Stimulated activated CD8-positive, alpha-beta memory T cell treated with anti-CD3 and anti-CD28 coated beads, Interleukin-12 subunit alpha, Interleukin-12 subunit beta, amount 100 ng/mL, for 1 hour (primary cell): ENCODE measurements around the gene KLF17.

Experiments used
- DNase-seq: peaks from one replicate; pipeline ENCODE4 v3.0.0-alpha.2; 2020; ENCODE audit warnings: low read depth

The KLF17 gene

DNA sequence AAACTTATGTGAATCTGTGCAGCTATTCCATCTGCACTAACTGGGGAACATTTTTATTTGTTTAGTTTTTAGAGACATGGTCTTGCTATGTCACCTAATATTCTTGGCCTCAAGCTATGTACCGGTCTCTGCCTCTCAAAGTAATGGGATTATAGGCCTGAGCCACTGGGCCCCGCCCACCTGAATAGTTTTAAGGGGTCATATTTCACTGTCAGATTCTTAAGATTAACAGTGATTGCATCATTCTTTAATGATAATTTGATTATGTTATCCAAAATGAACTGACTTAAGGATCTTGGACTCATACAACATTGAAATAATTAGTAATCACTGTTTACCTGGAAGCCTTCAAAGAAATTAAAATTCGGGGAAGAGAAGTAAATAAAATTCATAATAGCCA is 35.4 kb downstream of the KLF17 start:
- DNase-seq: no peak

DNA sequence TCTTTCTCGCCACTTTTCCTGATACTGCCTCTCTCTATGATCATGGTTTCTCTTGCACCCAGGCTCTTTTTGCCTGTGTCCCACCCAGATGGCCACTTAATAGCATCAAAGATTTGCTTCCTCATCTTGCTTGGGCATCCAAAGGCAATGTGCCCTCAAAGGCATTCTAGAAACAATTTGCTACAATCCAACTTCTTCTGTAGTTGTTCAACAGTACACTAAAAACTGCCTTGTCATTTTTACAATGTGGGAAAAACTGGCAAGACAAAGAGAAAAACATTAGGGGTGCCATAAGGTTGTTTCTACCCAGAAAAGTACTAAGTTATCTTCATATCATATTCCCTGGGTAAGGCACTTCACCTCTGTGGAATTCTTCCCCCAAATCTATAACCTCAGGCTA is 39.3 kb downstream of the KLF17 start:
- no peak for DNase-seq

DNA sequence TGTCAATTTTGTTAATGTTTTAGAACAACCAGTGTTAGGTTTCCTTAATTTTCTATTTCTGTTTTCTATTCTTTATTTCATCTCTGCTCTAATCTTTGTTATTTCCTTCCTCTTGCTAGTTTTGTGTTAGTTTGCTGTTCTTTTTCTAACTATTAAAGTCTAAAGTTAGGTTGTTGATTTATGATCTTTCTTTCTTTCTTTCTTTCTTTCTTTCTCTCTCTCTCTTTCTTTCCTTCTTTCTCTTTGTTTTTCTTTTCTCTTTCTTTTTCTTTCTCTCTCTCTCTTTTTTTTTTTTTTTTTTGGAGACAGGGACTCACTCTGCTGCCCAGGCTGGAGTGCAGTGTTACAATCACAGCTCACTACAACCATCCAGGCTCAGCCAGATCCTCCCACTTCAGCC is 40.2 kb downstream of the KLF17 start:
- no peak for DNase-seq

DNA sequence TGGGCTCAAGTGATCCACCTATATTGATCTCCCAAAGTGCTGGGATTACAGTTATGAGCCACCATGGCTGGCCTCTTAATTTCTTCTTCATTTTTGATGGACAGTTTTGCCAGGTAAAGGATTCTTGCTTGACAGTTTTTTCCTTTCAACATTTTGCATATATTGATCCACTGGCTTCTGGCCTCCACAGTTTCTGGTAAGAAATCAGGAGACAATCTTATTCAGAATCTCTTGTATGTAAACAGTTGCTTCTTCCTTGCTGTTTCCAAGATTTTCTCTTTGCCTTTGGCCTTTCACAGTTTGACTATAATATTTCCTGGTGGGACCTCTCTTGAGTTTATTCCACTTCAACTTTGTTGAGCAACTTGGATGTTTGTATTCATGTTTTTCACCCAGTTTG is 42.9 kb downstream of the KLF17 start:
- DNase-seq: no peak

DNA sequence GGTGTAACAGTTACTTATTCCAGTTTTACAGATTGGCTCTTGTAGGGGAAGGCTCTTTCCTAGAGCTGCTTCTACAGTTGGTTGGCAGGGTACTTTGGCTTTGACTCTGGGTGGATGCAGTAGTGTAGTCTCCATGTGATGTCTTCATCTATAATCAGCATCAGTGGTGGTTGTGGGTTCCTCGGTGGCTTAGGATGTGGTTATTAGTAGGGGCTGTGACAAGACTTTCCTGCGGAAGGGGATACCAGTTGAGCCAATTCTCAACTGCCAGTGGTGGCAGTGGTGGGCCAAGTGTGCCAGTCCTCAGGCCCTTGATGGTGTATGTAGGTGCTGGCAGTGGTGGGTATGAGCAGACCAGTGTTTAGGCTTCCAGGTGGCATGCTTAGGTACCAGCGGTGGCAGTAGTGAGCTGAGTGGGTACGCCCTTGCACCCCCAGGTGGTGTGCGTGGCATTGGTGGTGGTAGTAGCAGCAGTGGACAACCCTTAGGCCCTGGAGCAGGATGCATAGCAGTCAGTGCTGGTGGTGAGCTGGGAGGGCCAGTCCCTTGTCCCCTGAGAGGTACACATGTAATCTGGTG is 50.0 kb downstream of the KLF17 start:
- DNase-seq: no peak

DNA sequence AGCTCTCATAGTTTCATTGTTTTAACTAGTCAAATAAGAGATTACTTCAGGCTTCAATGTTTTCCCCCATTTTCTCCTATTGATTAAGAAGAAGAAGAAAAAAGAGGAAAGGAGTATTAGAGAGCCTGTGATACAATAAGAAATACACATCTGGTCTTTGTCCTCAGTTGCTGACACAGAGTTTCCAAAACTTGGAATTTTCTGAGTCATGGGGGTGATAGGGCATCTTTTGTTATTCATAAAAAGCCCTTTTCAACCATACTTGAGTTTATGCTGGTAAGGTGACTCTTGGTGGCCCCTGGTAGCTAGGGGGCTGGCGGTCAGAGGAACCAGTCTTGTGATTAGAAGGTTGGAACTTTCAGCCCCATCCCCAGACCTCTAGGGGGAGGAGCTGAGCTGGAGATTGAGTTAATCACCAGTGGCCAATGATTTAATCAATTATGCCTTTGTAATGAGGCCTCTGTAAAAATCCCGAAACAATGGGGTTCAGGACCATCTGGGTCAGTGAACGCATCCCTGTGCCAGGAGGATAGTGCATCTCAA is 51.7 kb downstream of the KLF17 start:
- DNase-seq: no peak

DNA sequence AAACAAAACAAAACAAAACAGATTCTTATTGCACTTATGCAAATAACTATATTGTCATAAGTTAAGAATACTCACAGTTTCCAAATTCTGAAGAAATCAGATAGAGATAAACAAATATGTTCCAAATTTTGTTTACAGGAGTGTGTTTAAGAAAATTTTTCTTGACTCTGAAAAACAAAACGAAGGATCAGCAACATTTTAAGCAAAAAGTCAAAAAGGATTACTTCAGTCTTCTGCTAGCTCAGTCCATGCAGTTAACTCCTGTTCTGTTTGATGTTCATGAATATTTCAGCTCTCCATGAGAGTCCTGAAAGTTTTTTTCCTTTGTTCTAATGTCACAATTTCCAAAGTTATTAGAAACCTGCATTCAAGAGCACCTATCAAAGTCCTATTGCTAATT is 56.0 kb downstream of the KLF17 start:
- no peak for DNase-seq
